Esophagus muscularis mucosa (tissue), 4 donors: ENCODE results near the gene PPP4R3A. TPM values are rescaled to one million over a fixed set of nuclear protein-coding genes. Genes with fewer than 3 reads are reported as not detected.

Experiments used
- DNase-seq: peaks from one replicate; pipeline ENCODE4 v3.0.0-alpha.2; 2017; ENCODE audit errors: extremely low spot score
- H3K27ac ChIP-seq, 4 donors: fragments of 200-600 bp; sonication (generic); replicated peaks in 1 of 4; 1 replicate in 3 of 4; 2 replicates in 1 of 4; pipeline ENCODE4 v1.5.1; 2016 to 2019; ENCODE audit warnings: mild to moderate bottlenecking in 1 of 4
- H3K27me3 ChIP-seq, 4 donors: fragments of 200-600 bp; sonication (generic); one replicate each; pipeline versions ENCODE4 v1.5.1 to v1.6.0; 2016 to 2019
- H3K36me3 ChIP-seq, 4 donors: fragments of 200-600 bp; sonication (generic); one replicate each; pipeline ENCODE4 v1.5.1; 2016 to 2019
- H3K4me1 ChIP-seq, 4 donors: fragments of 200-600 bp; sonication (generic); one replicate each; pipeline ENCODE4 v1.5.1; 2016 to 2019
- H3K4me3 ChIP-seq, 4 donors: fragments of 200-600 bp; sonication (generic); 1 replicate in 2 of 4; 2 replicates in 2 of 4; pipeline ENCODE4 v1.5.1; 2016 to 2019; ENCODE audit warnings: mild to moderate bottlenecking in 4 of 4, moderate library complexity in 1 of 4
- H3K9me3 ChIP-seq, 4 donors: fragments of 200-600 bp; sonication (generic); 1 replicate in 3 of 4; 2 replicates in 1 of 4; pipeline ENCODE4 v1.5.1; 2016 to 2019
- CTCF ChIP-seq, 3 experiments: fragments of 200-600 bp in 2 of 3; fragments of 450-650 bp in 1 of 3; sonication (generic) in 2 of 3; IDR thresholded peaks; one replicate each; pipeline ENCODE4 v1.5.1; 2017 to 2019; ENCODE audit warnings: antibody characterized with exemption in 3 of 3, mild to moderate bottlenecking in 2 of 3, moderate library complexity in 1 of 3
- EP300 ChIP-seq: sonication (generic); formaldehyde crosslinking; IDR thresholded peaks from one replicate; pipeline ENCODE4 v1.6.1; 2017; ENCODE audit warnings: antibody characterized with exemption
- POLR2A ChIP-seq: fragments of 450-650 bp; IDR thresholded peaks from one replicate; pipeline ENCODE4 v1.6.1; 2017; ENCODE audit warnings: antibody characterized with exemption, moderate library complexity, mild to moderate bottlenecking, low read depth
- POLR2AphosphoS5 ChIP-seq, 2 donors: sonication (generic); formaldehyde crosslinking; IDR thresholded peaks; one replicate each; pipeline ENCODE4 v1.6.1; 2017; ENCODE audit warnings: antibody characterized with exemption in 2 of 2
- WGBS: methylation state at CpG from one replicate; pipeline ENCODE4 v1.1.5; 2018; 5-methylcytosine and 5-hydroxymethylcytosine counted together
- intact Hi-C: fragments of 100-400 bp; cut with DNase I; formaldehyde crosslinking; loops from one replicate; pipeline ENCODE4 v1.15.1; 2023
- total RNA-seq, 4 donors: library from RNA; depleted of rRNA; stranded (reverse); fragments of >200 nt; gene quantifications; one replicate each; pipeline versions ENCODE4 v1.1.0 to v1.2.1, GENCODE V29; 2016

Gene PPP4R3A
- total RNA-seq, 4 donors from 2014 or later: 60.2 to 78.5 (median 70.4) TPM

- Histone ChIP-seq H3K36me3 (no peaks in the 10 kb centered on the region), H3K4me3 (peak overlapping the region; percentile 56 to 72 (median 59)), H3K27me3 (peaks cover 0 to 27% (median 3%) of the 10 kb centered on the region in 4 donors), H3K4me1 (peaks cover 13 to 24% (median 22%) of the 10 kb centered on the region in 4 donors), H3K9me3 (no peaks in the 10 kb centered on the region), H3K27ac (peak overlapping the region; percentile 11 to 48 (median 32))
- intact Hi-C loops: loop anchor here (2.0 kb wide), 1 partner anchor 96 kb away; no protein-coding TSS in a partner anchor
- TF ChIP-seq POLR2AphosphoS5 (IDR thresholded peaks at IDR 0.05) (peak in 1 of 2 donors; percentile 6), EP300 (no peak), POLR2A (no peak), CTCF (IDR thresholded peaks at IDR 0.05) (peak in 2 of 3 experiments; percentile 94 to 96)
- no peak for DNase-seq
- WGBS: 4% methylated on average over 31 of the region's 42 CpGs
Observed at GRCh38 chr14:91418387-91419043, 91.6 kb downstream of the PPP4R3A start.

DNA sequence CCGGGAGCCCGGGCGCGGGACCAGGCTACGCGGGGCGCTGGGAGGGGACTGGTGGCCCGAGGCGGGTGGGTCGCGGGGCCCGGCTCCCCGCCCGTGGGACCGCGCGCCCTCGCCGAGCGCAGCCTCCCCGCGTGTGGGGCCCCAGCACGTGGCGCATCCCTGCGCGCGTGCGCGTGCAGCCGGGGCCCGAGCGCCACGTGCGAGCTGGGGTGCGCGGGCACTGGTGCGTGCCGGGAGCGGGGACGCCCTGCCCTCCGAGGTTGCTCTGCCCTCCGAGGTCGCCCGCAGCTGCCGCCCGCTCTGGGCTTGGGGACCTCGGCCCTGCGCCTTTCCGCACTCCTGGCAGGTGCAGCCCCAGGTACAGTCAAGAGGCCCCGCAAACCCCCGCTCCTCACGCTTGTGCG lies 92.1 kb downstream of the PPP4R3A start:
- TF ChIP-seq CTCF (IDR thresholded peaks at IDR 0.05) (no peak), EP300 (no peak), POLR2AphosphoS5 (IDR thresholded peaks at IDR 0.05) (no peak), POLR2A (no peak)
- WGBS: no CpG with 5 or more reads among the region's 53 CpGs
- peak overlapping the region; percentile 24 to 48 (median 42) for H3K27ac ChIP-seq

GRCh38 chr14:91417120-91417982 lies 92.8 kb downstream of the PPP4R3A start, which contains the start of gene CCDC88C:
Gene CCDC88C, minus strand, starts transcription at chr14:91417820. Its CDS starts 130 bp downstream, at chr14:91417690.
- WGBS: 14% methylated on average over 9 of the region's 103 CpGs
- Histone ChIP-seq H3K4me1 (peaks cover 13 to 24% (median 22%) of the 10 kb centered on the region in 4 donors), H3K4me3 (peak within 1 kb of the TSS; percentile 56 to 72 (median 59)), H3K36me3 (no peaks in the 10 kb centered on the region), H3K9me3 (no peaks in the 10 kb centered on the region), H3K27me3 (peaks cover 0 to 27% (median 3%) of the 10 kb centered on the region in 4 donors), H3K27ac (peak within 1 kb of the TSS; percentile 41 to 48 (median 44))
- intact Hi-C loops: no loop called here
- no peak for DNase-seq
- TF ChIP-seq POLR2AphosphoS5 (IDR thresholded peaks at IDR 0.05) (peak in 1 of 2 donors; percentile 12), POLR2A (no peak)

More for the DNA sequence above, 92.1 kb downstream of the PPP4R3A start:
- intact Hi-C loops: loop anchor here (2.0 kb wide), 1 partner anchor 95 kb away; no protein-coding TSS in a partner anchor
- DNase-seq: no peak
- Histone ChIP-seq H3K9me3 (no peaks in the 10 kb centered on the region), H3K4me1 (peaks cover 13 to 24% (median 22%) of the 10 kb centered on the region in 4 donors), H3K36me3 (no peaks in the 10 kb centered on the region), H3K4me3 (peak overlapping the region; percentile 56 to 72 (median 59)), H3K27me3 (peaks cover 0 to 27% (median 3%) of the 10 kb centered on the region in 4 donors)

DNA sequence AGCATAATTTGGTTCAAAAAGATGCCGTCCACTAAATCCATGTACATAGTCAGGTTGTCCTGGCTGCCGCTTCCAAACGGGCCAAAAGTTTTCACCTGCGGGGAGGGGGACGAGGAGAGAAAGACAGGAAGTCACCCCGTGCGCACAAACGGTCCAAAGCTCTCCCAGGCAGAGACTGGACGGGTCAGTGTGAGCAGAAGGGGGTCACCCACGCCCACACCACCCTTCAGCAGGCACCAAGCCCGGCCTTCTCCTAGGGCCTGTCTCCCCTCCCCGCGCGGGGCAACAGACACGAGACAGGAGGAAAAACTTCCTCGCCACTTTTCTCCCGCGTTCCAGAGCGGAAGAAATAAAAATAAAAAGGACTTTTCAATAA lies 93.4 kb downstream of the PPP4R3A start:
- Histone ChIP-seq H3K36me3 (no peaks in the 10 kb centered on the region), H3K4me1 (peaks cover 13 to 24% (median 22%) of the 10 kb centered on the region in 4 donors), H3K27me3 (peaks cover 0 to 27% (median 3%) of the 10 kb centered on the region in 4 donors), H3K27ac (peak overlapping the region in 2 of 4 donors; percentile 12 to 43), H3K4me3 (peak overlapping the region; percentile 56 to 72 (median 59)), H3K9me3 (no peaks in the 10 kb centered on the region)
- intact Hi-C loops: no loop called here
- no peak for DNase-seq
- TF ChIP-seq EP300 (no peak), POLR2A (no peak), POLR2AphosphoS5 (IDR thresholded peaks at IDR 0.05) (no peak), CTCF (IDR thresholded peaks at IDR 0.05) (no peak)
- 30% methylated on average over 19 of the region's 19 CpGs for WGBS
